ENCODE results near the gene MAGI2.

- TF ChIP-seq CTCF (IDR thresholded peaks at IDR 0.05; ENCODE audit: low read depth, low read length, poor library complexity, severe bottlenecking) = no peak
- no peak for TF ChIP-seq EZH2phosphoT487 (IDR thresholded peaks at IDR 0.05; ENCODE audit: borderline replicate concordance, low read length)
Observed at GRCh38 chr7:78047800-78048199, 1405.7 kb downstream of the MAGI2 start.
